ENCODE data around the gene ST3GAL3.

DNA sequence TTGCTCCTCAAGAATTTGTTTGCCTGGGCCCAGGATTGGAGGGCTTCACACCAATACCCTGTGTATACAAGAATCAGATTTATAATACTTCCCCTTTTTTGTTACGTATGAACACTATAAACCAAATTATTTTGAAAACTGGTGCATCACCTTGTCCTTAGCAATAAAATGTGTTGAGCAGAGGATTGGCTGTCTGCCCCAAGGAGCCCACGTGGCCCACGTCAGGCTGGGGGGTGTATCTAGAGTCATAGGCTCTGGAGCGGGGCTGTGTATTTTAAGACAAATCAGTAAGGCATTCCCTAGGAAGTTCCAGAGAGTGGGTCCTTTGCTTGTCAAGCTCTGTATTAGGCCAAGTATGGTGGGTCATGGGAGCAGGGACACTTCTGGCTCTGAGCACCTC is 2.0 kb upstream of the ST3GAL3 start:
- TF ChIP-seq MXI1 (IDR thresholded peaks at IDR 0.05; ENCODE audit: low read depth, low read length) (no peak), KAT2A (conservative IDR thresholded peaks at IDR 0.05; ENCODE audit: control insufficient read depth, low read depth, low read length) (no peak), BRCA1 (IDR thresholded peaks at IDR 0.05; ENCODE audit: low read depth, low read length) (no peak), CHD4 (IDR thresholded peaks at IDR 0.05) (no peak), HDGF (IDR thresholded peaks at IDR 0.05) (no peak), SUZ12 (IDR thresholded peaks at IDR 0.05; ENCODE audit: unreplicated experiment) (no peak), RAD21 (IDR thresholded peaks at IDR 0.05; ENCODE audit: insufficient read depth, low read depth, low read length) (no peak), POU2F2 (IDR thresholded peaks at IDR 0.05; ENCODE audit: borderline replicate concordance, low read depth, low read length) (no peak), ESRRA (IDR thresholded peaks at IDR 0.05; ENCODE audit: low read length) (no peak)
- TF ChIP-seq, protein P1, sequence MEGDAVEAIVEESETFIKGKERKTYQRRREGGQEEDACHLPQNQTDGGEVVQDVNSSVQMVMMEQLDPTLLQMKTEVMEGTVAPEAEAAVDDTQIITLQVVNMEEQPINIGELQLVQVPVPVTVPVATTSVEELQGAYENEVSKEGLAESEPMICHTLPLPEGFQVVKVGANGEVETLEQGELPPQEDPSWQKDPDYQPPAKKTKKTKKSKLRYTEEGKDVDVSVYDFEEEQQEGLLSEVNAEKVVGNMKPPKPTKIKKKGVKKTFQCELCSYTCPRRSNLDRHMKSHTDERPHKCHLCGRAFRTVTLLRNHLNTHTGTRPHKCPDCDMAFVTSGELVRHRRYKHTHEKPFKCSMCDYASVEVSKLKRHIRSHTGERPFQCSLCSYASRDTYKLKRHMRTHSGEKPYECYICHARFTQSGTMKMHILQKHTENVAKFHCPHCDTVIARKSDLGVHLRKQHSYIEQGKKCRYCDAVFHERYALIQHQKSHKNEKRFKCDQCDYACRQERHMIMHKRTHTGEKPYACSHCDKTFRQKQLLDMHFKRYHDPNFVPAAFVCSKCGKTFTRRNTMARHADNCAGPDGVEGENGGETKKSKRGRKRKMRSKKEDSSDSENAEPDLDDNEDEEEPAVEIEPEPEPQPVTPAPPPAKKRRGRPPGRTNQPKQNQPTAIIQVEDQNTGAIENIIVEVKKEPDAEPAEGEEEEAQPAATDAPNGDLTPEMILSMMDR (IDR thresholded peaks at IDR 0.05 in 2 of 3, conservative IDR thresholded peaks at IDR 0.05 in 1 of 3; ENCODE audit: control insufficient read depth in 2 of 3, extremely low read depth in 1 of 3, insufficient read depth in 1 of 3, low read depth in 3 of 3, low read length in 3 of 3), result no peak
- TF ChIP-seq, protein P2, sequence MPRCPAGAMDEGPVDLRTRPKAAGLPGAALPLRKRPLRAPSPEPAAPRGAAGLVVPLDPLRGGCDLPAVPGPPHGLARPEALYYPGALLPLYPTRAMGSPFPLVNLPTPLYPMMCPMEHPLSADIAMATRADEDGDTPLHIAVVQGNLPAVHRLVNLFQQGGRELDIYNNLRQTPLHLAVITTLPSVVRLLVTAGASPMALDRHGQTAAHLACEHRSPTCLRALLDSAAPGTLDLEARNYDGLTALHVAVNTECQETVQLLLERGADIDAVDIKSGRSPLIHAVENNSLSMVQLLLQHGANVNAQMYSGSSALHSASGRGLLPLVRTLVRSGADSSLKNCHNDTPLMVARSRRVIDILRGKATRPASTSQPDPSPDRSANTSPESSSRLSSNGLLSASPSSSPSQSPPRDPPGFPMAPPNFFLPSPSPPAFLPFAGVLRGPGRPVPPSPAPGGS (IDR thresholded peaks at IDR 0.05; ENCODE audit: borderline replicate concordance, insufficient read depth, low read depth, low read length, poor library complexity, severe bottlenecking), result no peak

Data from GM12878 (cell line).